Right lung (tissue), 5 donors: ENCODE results near the gene DUSP15. TPM values are rescaled to one million over a fixed set of nuclear protein-coding genes. Genes with fewer than 3 reads are reported as not detected.
A peak's percentile ranks its signal among the peaks of the same experiment; 100 is the strongest.

Experiments used
- DNase-seq, 2 donors: peaks; one replicate each; pipeline ENCODE4 v3.0.0-alpha.2; 2013
- polyA plus RNA-seq, 5 donors: library from polyadenylated mRNA; unstranded; fragments of 120-200 nt; gene quantifications; one replicate each; pipeline versions ENCODE4 v1.2.1 to v1.2.3, GENCODE V29; 2013; ENCODE audit warnings: inconsistent platforms in 1 of 5, low replicate concordance in 1 of 5; ENCODE audit not compliant: insufficient read length in 5 of 5, insufficient read depth in 1 of 5

Gene DUSP15
- polyA plus RNA-seq, 5 donors, result 8.0 to 13.9 (median 11.2) TPM

GRCh38 chr20:31861385-31862156, 8.8 kb downstream of the DUSP15 start:
- peak in 1 of 2 donors; percentile 56 for DNase-seq

- DNase-seq, result no peak
These were observed 9.3 kb downstream of the DUSP15 start for GRCh38 chr20:31861135-31861384.

GRCh38 chr20:31860390-31861134, 9.8 kb downstream of the DUSP15 start:
- DNase-seq, result no peak

GRCh38 chr20:31859998-31860380, 10.3 kb downstream of the DUSP15 start:
- no peak for DNase-seq

GRCh38 chr20:31859266-31859997, 10.9 kb downstream of the DUSP15 start:
- DNase-seq, result no peak

GRCh38 chr20:31858760-31859083, 11.6 kb downstream of the DUSP15 start:
- DNase-seq, result no peak

GRCh38 chr20:31857861-31858759, 12.2 kb downstream of the DUSP15 start:
- DNase-seq, result no peak

- DNase-seq, result no peak
These were observed 13.8 kb downstream of the DUSP15 start for GRCh38 chr20:31856516-31856915.

GRCh38 chr20:31853481-31853880, 16.8 kb downstream of the DUSP15 start:
- DNase-seq, result no peak

- DNase-seq, result no peak
These were observed 18.9 kb downstream of the DUSP15 start for GRCh38 chr20:31851240-31851955.

GRCh38 chr20:31849306-31849930, 20.9 kb downstream of the DUSP15 start:
- DNase-seq, result no peak

GRCh38 chr20:31848088-31848999, 22.0 kb downstream of the DUSP15 start:
- no peak for DNase-seq

GRCh38 chr20:31846793-31847138, 23.6 kb downstream of the DUSP15 start:
- DNase-seq, result no peak

- DNase-seq, result peak in 1 of 2 donors; percentile 41
These were observed 24.9 kb downstream of the DUSP15 start, which contains the start of gene FOXS1 for GRCh38 chr20:31845300-31845863. TSS of gene FOXS1 (minus strand) at chr20:31845604. CDS start at chr20:31845542, 62 bp downstream.

GRCh38 chr20:31844737-31845299, 25.5 kb downstream of the DUSP15 start:
- DNase-seq, result no peak

- DNase-seq, result no peak
These were observed 26.4 kb downstream of the DUSP15 start for GRCh38 chr20:31843881-31844280.

- no peak for DNase-seq
These were observed 27.0 kb downstream of the DUSP15 start for GRCh38 chr20:31843288-31843687.

GRCh38 chr20:31842471-31843157, 27.7 kb downstream of the DUSP15 start:
- DNase-seq, result peak; percentile 53 to 63
